ENCODE results near the gene IFNLR1. TPM values are rescaled to one million over a fixed set of nuclear protein-coding genes. Genes with fewer than 3 reads are reported as not detected.

The IFNLR1 gene
- total RNA-seq, 1 donor from 2014 or later, result 0.32 TPM

- no peaks in the 10 kb centered on the region for H3K36me3 ChIP-seq
- H3K9me3 ChIP-seq, result no peaks in the 10 kb centered on the region
- H3K4me3 ChIP-seq, result peak within 1 kb of the TSS; percentile 36 to 54
- TF ChIP-seq CTCF (IDR thresholded peaks at IDR 0.05), result no peak
- no peak within 1 kb of the TSS for H3K27ac ChIP-seq
- no peak for DNase-seq (ENCODE audit: low spot score in 2 of 2)
- intact Hi-C loops (cut with DNase I), result no loop called here
- no peaks in the 10 kb centered on the region for H3K4me1 ChIP-seq
- H3K27me3 ChIP-seq, result no peaks in the 10 kb centered on the region
These were observed 44.2 kb downstream of the IFNLR1 start, which contains the start of gene IL22RA1 for GRCh38 chr1:24142546-24143534. IL22RA1 (minus strand) TSS chr1:24143140; CDS start chr1:24143082, 58 bp downstream.

- Histone ChIP-seq H3K4me3 (no peak overlapping the region), H3K4me1 (no peaks in the 10 kb centered on the region), H3K36me3 (no peaks in the 10 kb centered on the region), H3K27me3 (no peaks in the 10 kb centered on the region), H3K27ac (no peak overlapping the region), H3K9me3 (no peaks in the 10 kb centered on the region)
- no peak for DNase-seq (ENCODE audit: low spot score in 2 of 2)
- no peak for TF ChIP-seq CTCF (IDR thresholded peaks at IDR 0.05)
- intact Hi-C loops (cut with DNase I), result no loop called here
These were observed 45.6 kb downstream of the IFNLR1 start for GRCh38 chr1:24141311-24141997.

GRCh38 chr1:24140741-24141181, 46.3 kb downstream of the IFNLR1 start:
- Histone ChIP-seq H3K36me3 (no peaks in the 10 kb centered on the region), H3K27ac (no peak overlapping the region), H3K27me3 (no peaks in the 10 kb centered on the region), H3K9me3 (no peaks in the 10 kb centered on the region), H3K4me3 (no peak overlapping the region), H3K4me1 (no peaks in the 10 kb centered on the region)
- no peak for TF ChIP-seq CTCF (IDR thresholded peaks at IDR 0.05)
- intact Hi-C loops (cut with DNase I), result no loop called here
- no peak for DNase-seq (ENCODE audit: low spot score in 2 of 2)

GRCh38 chr1:24139841-24140425, 47.2 kb downstream of the IFNLR1 start:
- Histone ChIP-seq H3K27me3 (no peaks in the 10 kb centered on the region), H3K36me3 (no peaks in the 10 kb centered on the region), H3K9me3 (no peaks in the 10 kb centered on the region), H3K4me1 (no peaks in the 10 kb centered on the region), H3K4me3 (no peak overlapping the region), H3K27ac (no peak overlapping the region)
- intact Hi-C loops (cut with DNase I), result no loop called here
- no peak for DNase-seq (ENCODE audit: low spot score in 2 of 2)
- TF ChIP-seq CTCF (IDR thresholded peaks at IDR 0.05), result no peak

GRCh38 chr1:24139222-24139489, 47.9 kb downstream of the IFNLR1 start:
- intact Hi-C loops (cut with DNase I), result no loop called here

More at GRCh38 chr1:24139222-24139489, 47.9 kb downstream of the IFNLR1 start:
- Histone ChIP-seq H3K9me3 (no peaks in the 10 kb centered on the region), H3K4me1 (no peaks in the 10 kb centered on the region), H3K4me3 (no peak overlapping the region), H3K27me3 (no peaks in the 10 kb centered on the region), H3K27ac (no peak overlapping the region), H3K36me3 (no peaks in the 10 kb centered on the region)
- DNase-seq (ENCODE audit: low spot score in 2 of 2), result no peak
- no peak for TF ChIP-seq CTCF (IDR thresholded peaks at IDR 0.05)
